Panc1 (cell line): Measurements from ENCODE around the gene CHAC1. TPM values are rescaled to one million over a fixed set of nuclear protein-coding genes. Genes with fewer than 3 reads are reported as not detected.

Source experiments
- ATAC-seq: fragments of 200-7000 bp; cut with Tn5 transposase; 2 replicates; pipeline ENCODE4 v1.9.1; 2020; ENCODE audit warnings: mild to moderate bottlenecking, moderate library complexity
- BruUV-seq: library from RNA; stranded (reverse); fragments of 400-500 nt; replicated peaks from 2 replicates; lab custom pipeline; 2021; lab: Mats Ljungman, UMichigan
- CTCF ChIA-PET: fragments of 300-600 bp; sonication (Branson Sonifier 250); formaldehyde crosslinking; loops from one replicate; lab custom pipeline; 2022; ENCODE audit warnings: antibody characterized with exemption; lab: Charles Lee
- POLR2A ChIA-PET: fragments of 300-600 bp; sonication (Branson Sonifier 250); formaldehyde crosslinking; loops from one replicate; lab custom pipeline; 2022; ENCODE audit warnings: antibody characterized with exemption; lab: Charles Lee
- DNase-seq: peaks from one replicate; pipeline ENCODE4 v3.0.0-alpha.2; 2010; ENCODE audit warnings: low read depth, low spot score
- H3K27ac ChIP-seq: 2 replicates; pipeline ENCODE4 v1.5.1; 2011; ENCODE audit warnings: mild to moderate bottlenecking, low read length, inconsistent platforms
- H3K27me3 ChIP-seq: fragments of 200-500 bp; sonication (Bioruptor generic); 2 replicates; pipeline ENCODE4 v1.6.0; 2014; ENCODE audit warnings: low read length, inconsistent platforms; ENCODE audit not compliant: control insufficient read depth, insufficient read depth
- H3K36me3 ChIP-seq: fragments of 200-500 bp; sonication (Bioruptor generic); 2 replicates; pipeline ENCODE4 v1.5.1; 2014; ENCODE audit warnings: inconsistent platforms, mild to moderate bottlenecking, low read length, moderate library complexity; ENCODE audit not compliant: control insufficient read depth, insufficient read depth
- H3K4me1 ChIP-seq: 2 replicates; pipeline ENCODE4 v1.5.1; 2011; ENCODE audit warnings: inconsistent platforms, mild to moderate bottlenecking, low read length, moderate library complexity; ENCODE audit not compliant: control insufficient read depth, insufficient read depth
- H3K4me3 ChIP-seq, 2 experiments: 2 replicates each; pipeline ENCODE4 v1.5.1; 2011 to 2012; ENCODE audit warnings: low read depth in 2 of 2, low read length in 2 of 2, mild to moderate bottlenecking in 2 of 2, inconsistent platforms in 1 of 2, moderate library complexity in 1 of 2
- H3K9me3 ChIP-seq: fragments of 200-500 bp; sonication (Bioruptor generic); 2 replicates; pipeline ENCODE4 v1.5.1; 2014; ENCODE audit warnings: low read depth, mild to moderate bottlenecking, inconsistent platforms, low read length, moderate library complexity; ENCODE audit not compliant: control insufficient read depth, insufficient read depth
- POLR2AphosphoS5 ChIP-seq: IDR thresholded peaks from 2 replicates; pipeline ENCODE4 v1.6.1; 2012; ENCODE audit warnings: mild to moderate bottlenecking, low read depth, low read length, moderate library complexity
- SIN3A ChIP-seq: IDR thresholded peaks from 2 replicates; pipeline ENCODE4 v1.6.1; 2012; ENCODE audit warnings: low read depth, mild to moderate bottlenecking, low read length, moderate library complexity, borderline replicate concordance; ENCODE audit not compliant: insufficient read depth
- TCF7L2 ChIP-seq: IDR thresholded peaks from 2 replicates; pipeline ENCODE4 v1.6.1; 2011; ENCODE audit warnings: mild to moderate bottlenecking, low read depth, low read length, inconsistent platforms
- in situ Hi-C: cut with HindIII; loops from 2 replicates; pipeline ENCODE4 v1.10.0; 2016; ENCODE audit warnings: low sequenced_read_pairs, low pct_unique_long_range_greater_than_20kb
- intact Hi-C: fragments of 100-400 bp; cut with micrococcal nuclease; formaldehyde crosslinking; loops from one replicate; pipeline ENCODE4 v1.10.0; 2022; ENCODE audit not compliant: unreplicated experiment
- total RNA-seq: library from RNA; stranded (reverse); gene quantifications from one replicate; pipeline ENCODE4 v1.2.1, GENCODE V29; 2021; ENCODE audit not compliant: unreplicated experiment
- TF ChIP-seq, protein P1 (sequence below), 2 experiments: IDR thresholded peaks; 2 replicates each; pipeline ENCODE4 v1.6.1; 2011 to 2012; ENCODE audit warnings: low read depth in 2 of 2, control low read depth in 1 of 2, low read length in 1 of 2, mild to moderate bottlenecking in 1 of 2, moderate library complexity in 1 of 2; ENCODE audit not compliant: insufficient read depth in 1 of 2
- TF ChIP-seq, protein P2 (sequence below): fragments of 450-650 bp; IDR thresholded peaks from 2 replicates; pipeline ENCODE4 v1.5.1; 2017; ENCODE audit warnings: mild to moderate bottlenecking

Gene CHAC1
- total RNA-seq, 1 experiment from 2014 or later = 15.5 TPM

DNA sequence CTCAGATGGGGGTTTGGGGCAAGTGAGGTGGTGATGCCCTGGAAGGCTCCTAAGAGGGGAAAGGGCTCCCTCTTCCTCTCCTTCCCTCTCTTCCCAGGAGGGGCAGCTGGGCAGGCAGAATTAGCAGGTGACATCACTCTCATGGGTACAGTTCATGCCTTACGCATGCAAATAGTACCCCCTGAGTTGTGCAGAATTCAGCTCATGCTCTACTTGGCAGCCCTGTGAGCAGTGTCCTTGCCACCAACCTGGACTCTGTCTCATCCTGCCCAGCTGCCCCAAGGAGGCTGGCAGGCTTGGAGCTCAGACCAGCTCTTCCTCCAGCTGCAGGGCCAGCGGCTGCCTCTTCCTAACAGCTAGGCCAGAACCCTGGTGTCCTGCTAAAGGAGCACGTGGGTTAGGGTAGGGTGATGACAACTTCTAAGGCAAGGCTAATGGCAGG is 3.3 kb downstream of the CHAC1 start:
- Histone ChIP-seq H3K27me3 (no peaks in the 10 kb centered on the region), H3K36me3 (peaks cover 2% of the 10 kb centered on the region; the same call in 1 of the 2 replicates), H3K9me3 (no peaks in the 10 kb centered on the region), H3K27ac (no peak overlapping the region; the same call in 1 of the 2 replicates), H3K4me1 (peaks cover 12% of the 10 kb centered on the region), H3K4me3 (peak overlapping the region in 1 of 2 experiments; percentile 11; a peak in 2 of 4 replicates)
- in situ Hi-C loops (no loop called here), intact Hi-C loops (no loop called here)
- BruUV-seq = no TSS peak
- CTCF ChIA-PET = no interaction called here
- no peak for ATAC-seq
- TF ChIP-seq TCF7L2 (no peak), POLR2AphosphoS5 (no peak), SIN3A (no peak)
- TF ChIP-seq, protein P1, sequence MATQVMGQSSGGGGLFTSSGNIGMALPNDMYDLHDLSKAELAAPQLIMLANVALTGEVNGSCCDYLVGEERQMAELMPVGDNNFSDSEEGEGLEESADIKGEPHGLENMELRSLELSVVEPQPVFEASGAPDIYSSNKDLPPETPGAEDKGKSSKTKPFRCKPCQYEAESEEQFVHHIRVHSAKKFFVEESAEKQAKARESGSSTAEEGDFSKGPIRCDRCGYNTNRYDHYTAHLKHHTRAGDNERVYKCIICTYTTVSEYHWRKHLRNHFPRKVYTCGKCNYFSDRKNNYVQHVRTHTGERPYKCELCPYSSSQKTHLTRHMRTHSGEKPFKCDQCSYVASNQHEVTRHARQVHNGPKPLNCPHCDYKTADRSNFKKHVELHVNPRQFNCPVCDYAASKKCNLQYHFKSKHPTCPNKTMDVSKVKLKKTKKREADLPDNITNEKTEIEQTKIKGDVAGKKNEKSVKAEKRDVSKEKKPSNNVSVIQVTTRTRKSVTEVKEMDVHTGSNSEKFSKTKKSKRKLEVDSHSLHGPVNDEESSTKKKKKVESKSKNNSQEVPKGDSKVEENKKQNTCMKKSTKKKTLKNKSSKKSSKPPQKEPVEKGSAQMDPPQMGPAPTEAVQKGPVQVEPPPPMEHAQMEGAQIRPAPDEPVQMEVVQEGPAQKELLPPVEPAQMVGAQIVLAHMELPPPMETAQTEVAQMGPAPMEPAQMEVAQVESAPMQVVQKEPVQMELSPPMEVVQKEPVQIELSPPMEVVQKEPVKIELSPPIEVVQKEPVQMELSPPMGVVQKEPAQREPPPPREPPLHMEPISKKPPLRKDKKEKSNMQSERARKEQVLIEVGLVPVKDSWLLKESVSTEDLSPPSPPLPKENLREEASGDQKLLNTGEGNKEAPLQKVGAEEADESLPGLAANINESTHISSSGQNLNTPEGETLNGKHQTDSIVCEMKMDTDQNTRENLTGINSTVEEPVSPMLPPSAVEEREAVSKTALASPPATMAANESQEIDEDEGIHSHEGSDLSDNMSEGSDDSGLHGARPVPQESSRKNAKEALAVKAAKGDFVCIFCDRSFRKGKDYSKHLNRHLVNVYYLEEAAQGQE (IDR thresholded peaks at IDR 0.05; ENCODE audit: insufficient read depth in 1 of 2, low read depth in 2 of 2, low read length in 1 of 2) = no peak
- TF ChIP-seq, protein P2, sequence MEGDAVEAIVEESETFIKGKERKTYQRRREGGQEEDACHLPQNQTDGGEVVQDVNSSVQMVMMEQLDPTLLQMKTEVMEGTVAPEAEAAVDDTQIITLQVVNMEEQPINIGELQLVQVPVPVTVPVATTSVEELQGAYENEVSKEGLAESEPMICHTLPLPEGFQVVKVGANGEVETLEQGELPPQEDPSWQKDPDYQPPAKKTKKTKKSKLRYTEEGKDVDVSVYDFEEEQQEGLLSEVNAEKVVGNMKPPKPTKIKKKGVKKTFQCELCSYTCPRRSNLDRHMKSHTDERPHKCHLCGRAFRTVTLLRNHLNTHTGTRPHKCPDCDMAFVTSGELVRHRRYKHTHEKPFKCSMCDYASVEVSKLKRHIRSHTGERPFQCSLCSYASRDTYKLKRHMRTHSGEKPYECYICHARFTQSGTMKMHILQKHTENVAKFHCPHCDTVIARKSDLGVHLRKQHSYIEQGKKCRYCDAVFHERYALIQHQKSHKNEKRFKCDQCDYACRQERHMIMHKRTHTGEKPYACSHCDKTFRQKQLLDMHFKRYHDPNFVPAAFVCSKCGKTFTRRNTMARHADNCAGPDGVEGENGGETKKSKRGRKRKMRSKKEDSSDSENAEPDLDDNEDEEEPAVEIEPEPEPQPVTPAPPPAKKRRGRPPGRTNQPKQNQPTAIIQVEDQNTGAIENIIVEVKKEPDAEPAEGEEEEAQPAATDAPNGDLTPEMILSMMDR = no peak
- POLR2A ChIA-PET = interaction anchor here (0.7 kb wide), 1 partner anchor 23 kb away, joined by 3 read pairs; no protein-coding TSS in a partner anchor
- no peak for DNase-seq

DNA sequence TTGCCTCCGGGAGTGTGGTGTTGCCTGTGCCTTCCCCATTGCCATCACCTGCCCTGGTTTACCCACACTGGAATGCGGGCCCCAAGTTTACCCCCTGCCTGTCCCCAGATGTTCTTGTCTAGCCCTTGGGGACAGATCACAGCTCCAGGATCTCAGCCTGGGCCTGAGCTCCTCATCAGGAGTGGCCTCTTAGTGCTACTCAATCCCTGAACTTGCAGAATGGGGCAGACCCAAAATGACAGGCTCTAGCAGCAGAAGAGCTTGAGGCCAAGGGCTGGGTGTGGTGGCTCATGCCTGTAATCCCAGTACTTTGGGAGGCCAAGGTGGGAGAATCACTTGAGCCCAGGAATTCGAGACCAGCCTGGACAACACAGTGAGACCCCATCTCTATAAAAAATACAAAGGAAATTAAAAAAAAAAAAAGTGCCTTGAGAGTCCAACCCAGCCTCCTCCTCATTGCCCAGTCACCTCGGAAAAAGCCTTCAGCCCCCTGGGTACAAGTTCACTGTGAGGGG is 3.8 kb downstream of the CHAC1 start:
- DNase-seq (no peak), ATAC-seq (no peak)
- Histone ChIP-seq H3K4me3 (0 out of 4 replicates have a peak overlapping the region, but pooled peaks of 1 of the 2 experiments have one; percentile 11), H3K4me1 (peaks cover 10% of the 10 kb centered on the region), H3K36me3 (peaks cover 2% of the 10 kb centered on the region; the same call in 1 of the 2 replicates), H3K27ac (no peak overlapping the region), H3K9me3 (no peaks in the 10 kb centered on the region), H3K27me3 (no peaks in the 10 kb centered on the region)
- TF ChIP-seq TCF7L2 = no peak
- TF ChIP-seq, protein P2 = no peak
- intact Hi-C loops (no loop called here), in situ Hi-C loops (no loop called here)
- ChIA-PET CTCF (interaction anchor here (0.7 kb wide), 1 partner anchor 15 kb away, joined by 3 read pairs; no protein-coding TSS in a partner anchor), POLR2A (interaction anchor here (0.7 kb wide), 1 partner anchor 23 kb away, joined by 3 read pairs; no protein-coding TSS in a partner anchor)
- BruUV-seq = no TSS peak
